Neutrophil (primary cell): Measurements from ENCODE around the gene C16orf90.

Experiments
- H3K27ac ChIP-seq: fragments of 200-600 bp; sonication (generic); 2 replicates; pipeline ENCODE4 v1.5.1; 2016; ENCODE audit warnings: mild to moderate bottlenecking, moderate library complexity
- H3K27me3 ChIP-seq: fragments of 200-600 bp; sonication (generic); 2 replicates; pipeline ENCODE4 v1.6.0; 2016; ENCODE audit warnings: mild to moderate bottlenecking
- H3K36me3 ChIP-seq: fragments of 200-600 bp; sonication (generic); 2 replicates; pipeline ENCODE4 v1.5.1; 2017
- H3K4me1 ChIP-seq, 2 experiments: fragments of 200-600 bp in 1 of 2; sonication (generic) in 1 of 2; 1 replicate in 1 of 2; 2 replicates in 1 of 2; pipeline versions ENCODE4 v1.5.1 to v1.6.1; 2013 to 2016; ENCODE audit warnings: low read depth in 1 of 2, low read length in 1 of 2, mild to moderate bottlenecking in 1 of 2, moderate library complexity in 1 of 2; ENCODE audit not compliant: control insufficient read depth in 1 of 2, insufficient read depth in 1 of 2
- H3K4me3 ChIP-seq, 2 experiments: fragments of 200-600 bp in 1 of 2; sonication (generic) in 1 of 2; 1 replicate in 1 of 2; 2 replicates in 1 of 2; pipeline ENCODE4 v1.5.1; 2013 to 2016; ENCODE audit warnings: low read depth in 1 of 2, low read length in 1 of 2, mild to moderate bottlenecking in 1 of 2, moderate library complexity in 1 of 2
- H3K9me3 ChIP-seq: fragments of 200-600 bp; sonication (generic); 2 replicates; pipeline ENCODE4 v1.5.1; 2016
- CTCF ChIP-seq: fragments of 200-600 bp; sonication (generic); IDR thresholded peaks from 2 replicates; pipeline ENCODE4 v1.5.1; 2016; ENCODE audit warnings: antibody characterized with exemption

The C16orf90 gene

GRCh38 chr16:3511286-3512180 is 16.2 kb upstream of the C16orf90 start:
- no peak overlapping the region for H3K27ac ChIP-seq
- H3K4me1 ChIP-seq = no peaks in the 10 kb centered on the region
- H3K27me3 ChIP-seq = no peaks in the 10 kb centered on the region
- H3K4me3 ChIP-seq = no peak overlapping the region
- no peak for TF ChIP-seq CTCF
- H3K9me3 ChIP-seq = no peaks in the 10 kb centered on the region
- H3K36me3 ChIP-seq = no peaks in the 10 kb centered on the region

GRCh38 chr16:3510416-3510815 is 15.1 kb upstream of the C16orf90 start:
- no peaks in the 10 kb centered on the region for H3K27me3 ChIP-seq
- H3K36me3 ChIP-seq = no peaks in the 10 kb centered on the region

GRCh38 chr16:3509470-3509928 is 14.2 kb upstream of the C16orf90 start:
- H3K36me3 ChIP-seq = no peaks in the 10 kb centered on the region

More at GRCh38 chr16:3510416-3510815, 15.1 kb upstream of the C16orf90 start:
- Histone ChIP-seq H3K4me3 (no peak overlapping the region), H3K27ac (no peak overlapping the region), H3K9me3 (no peaks in the 10 kb centered on the region), H3K4me1 (no peaks in the 10 kb centered on the region)
- TF ChIP-seq CTCF = no peak

GRCh38 chr16:3508736-3509135 is 13.4 kb upstream of the C16orf90 start:
- no peaks in the 10 kb centered on the region for H3K27me3 ChIP-seq
- H3K4me3 ChIP-seq = no peak overlapping the region
- H3K27ac ChIP-seq = no peak overlapping the region
- TF ChIP-seq CTCF = no peak
- H3K4me1 ChIP-seq = no peaks in the 10 kb centered on the region
- H3K9me3 ChIP-seq = no peaks in the 10 kb centered on the region
- H3K36me3 ChIP-seq = no peaks in the 10 kb centered on the region

More at GRCh38 chr16:3509470-3509928, 14.2 kb upstream of the C16orf90 start:
- no peak for TF ChIP-seq CTCF
- H3K27ac ChIP-seq = no peak overlapping the region
- H3K4me3 ChIP-seq = no peak overlapping the region
- H3K9me3 ChIP-seq = no peaks in the 10 kb centered on the region
- H3K27me3 ChIP-seq = no peaks in the 10 kb centered on the region
- no peaks in the 10 kb centered on the region for H3K4me1 ChIP-seq

GRCh38 chr16:3503523-3503922 is 8.2 kb upstream of the C16orf90 start:
- Histone ChIP-seq H3K4me3 (no peak overlapping the region), H3K4me1 (peaks cover 17 to 21% of the 10 kb centered on the region in 2 experiments), H3K27ac (no peak overlapping the region), H3K27me3 (peaks cover 30% of the 10 kb centered on the region), H3K9me3 (no peaks in the 10 kb centered on the region), H3K36me3 (no peaks in the 10 kb centered on the region)
- TF ChIP-seq CTCF = no peak
